Measurements from ENCODE around the gene GMFB.

- no peak for TF ChIP-seq ZNF248 (tag by site-specific recombination; IDR thresholded peaks at IDR 0.05)
- peak; percentile 91 for TF ChIP-seq ZXDB (tag by site-specific recombination; IDR thresholded peaks at IDR 0.05)
- TF ChIP-seq ZEB2 (tag by site-specific recombination; IDR thresholded peaks at IDR 0.05): peak; percentile 47; the same call in 1 of the 2 replicates
- no peak for TF ChIP-seq ZNF274 (IDR thresholded peaks at IDR 0.05; ENCODE audit: low read length)
- no peak for TF ChIP-seq ZNF274 (tag by site-specific recombination; IDR thresholded peaks at IDR 0.05; ENCODE audit: borderline replicate concordance)
- no peak for TF ChIP-seq ZNF10 (tag by site-specific recombination; IDR thresholded peaks at IDR 0.05)
- no peak for TF ChIP-seq ZNF138 (tag by site-specific recombination; IDR thresholded peaks at IDR 0.05; ENCODE audit: borderline replicate concordance)
- no peak for TF ChIP-seq GFI1B (tag by site-specific recombination; IDR thresholded peaks at IDR 0.05)
- TF ChIP-seq CTCF (tag by site-specific recombination; IDR thresholded peaks at IDR 0.05): peak; percentile 85
- TF ChIP-seq ZNF530 (tag by site-specific recombination; IDR thresholded peaks at IDR 0.05; ENCODE audit: low read depth): no peak
- no peak for TF ChIP-seq ZFP41 (tag by site-specific recombination; IDR thresholded peaks at IDR 0.05; ENCODE audit: borderline replicate concordance)
Observed at GRCh38 chr14:54509546-54510501, 21.0 kb upstream of the GMFB start, which contains the start of gene CGRRF1.
